Activated CD8-positive, alpha-beta T cell treated with anti-CD3 and anti-CD28 coated beads, Interleukin-2, amount 10 ng/mL, durations not matched to agents 7 days and 5 days (primary cell): ENCODE measurements around the gene FGF5. TPM values are rescaled to one million over a fixed set of nuclear protein-coding genes. Genes with fewer than 3 reads are reported as not detected.
"Not testable (repeated sequence)": the region's sequence is repeated elsewhere in the genome, so short reads cannot be mapped to it uniquely, and the experiment has no call there.

ENCODE experiments used
- ATAC-seq: fragments of 150-1000 bp; cut with Tn5 transposase; one replicate; pipeline ENCODE4 v1.10.0; 2021; ENCODE audit warnings: moderate library complexity
- CTCF ChIA-PET: fragments of 350-600 bp; sonication (Branson Sonifier 250); formaldehyde crosslinking; loops from one replicate; lab custom pipeline; 2021; ENCODE audit warnings: antibody characterized with exemption; lab: Charles Lee
- POLR2A ChIA-PET: fragments of 350-600 bp; sonication (Branson Sonifier 250); formaldehyde crosslinking; loops from one replicate; lab custom pipeline; 2021; ENCODE audit warnings: antibody characterized with exemption; lab: Charles Lee
- DNase-seq: peaks from one replicate; pipeline ENCODE4 v3.0.0-alpha.2; 2020
- H3K27ac Mint-ChIP-seq: one replicate; pipeline ENCODE4 v1.8.0; 2021; ENCODE audit warnings: mild to moderate bottlenecking, mixed read lengths
- H3K27me3 Mint-ChIP-seq: one replicate; pipeline ENCODE4 v1.8.0; 2021; ENCODE audit warnings: low read depth, mixed read lengths
- H3K36me3 Mint-ChIP-seq: one replicate; pipeline ENCODE4 v1.8.0; 2021; ENCODE audit warnings: low read depth, mixed read lengths
- H3K4me1 Mint-ChIP-seq: one replicate; pipeline ENCODE4 v1.8.0; 2021; ENCODE audit warnings: low read depth, mixed read lengths
- H3K4me3 Mint-ChIP-seq: one replicate; pipeline ENCODE4 v1.8.0; 2021; ENCODE audit warnings: mild to moderate bottlenecking, mixed read lengths
- H3K9me3 Mint-ChIP-seq: one replicate; pipeline ENCODE4 v1.8.0; 2022; ENCODE audit warnings: mixed read lengths; ENCODE audit not compliant: insufficient read depth
- total RNA-seq, 2 experiments: library from RNA; stranded (reverse); gene quantifications; one replicate each; pipeline ENCODE4 v1.2.3, GENCODE V29; 2021

Gene FGF5
- total RNA-seq, 2 experiments from 2014 or later: not detected

- H3K4me3 Mint-ChIP-seq: no peak overlapping the region
- peaks cover 71% of the 10 kb centered on the region for H3K27me3 Mint-ChIP-seq
- H3K4me1 Mint-ChIP-seq: peaks cover 24% of the 10 kb centered on the region
- no peak for DNase-seq
- ChIA-PET CTCF (interaction anchor here (1.0 kb wide), 1 partner anchor 57 kb away, joined by 3 read pairs; no protein-coding TSS in a partner anchor), POLR2A (no interaction called here)
- H3K36me3 Mint-ChIP-seq: peaks cover 4% of the 10 kb centered on the region
- ATAC-seq: no peak
- H3K27ac Mint-ChIP-seq: no peak overlapping the region
- no peaks in the 10 kb centered on the region for H3K9me3 Mint-ChIP-seq
Measured at GRCh38 chr4:80268936-80269335, 2.5 kb downstream of the FGF5 start.

- DNase-seq (no peak), ATAC-seq (no peak)
- ChIA-PET POLR2A (no interaction called here), CTCF (no interaction called here)
- H3K4me3 Mint-ChIP-seq: no peak overlapping the region
- H3K4me1 Mint-ChIP-seq: peaks cover 22% of the 10 kb centered on the region
- H3K27me3 Mint-ChIP-seq: peaks cover 57% of the 10 kb centered on the region
- H3K9me3 Mint-ChIP-seq: no peaks in the 10 kb centered on the region
- peaks cover 4% of the 10 kb centered on the region for H3K36me3 Mint-ChIP-seq
- H3K27ac Mint-ChIP-seq: no peak overlapping the region
Measured at GRCh38 chr4:80270321-80270720, 3.9 kb downstream of the FGF5 start.

- POLR2A ChIA-PET: no interaction called here
- no peak overlapping the region for H3K27ac Mint-ChIP-seq
- no peak overlapping the region for H3K4me3 Mint-ChIP-seq
- peaks cover 4% of the 10 kb centered on the region for H3K36me3 Mint-ChIP-seq
- no peak for ATAC-seq
- peaks cover 52% of the 10 kb centered on the region for H3K27me3 Mint-ChIP-seq
- no peaks in the 10 kb centered on the region for H3K9me3 Mint-ChIP-seq
- CTCF ChIA-PET: no interaction called here
- DNase-seq: no peak
- peaks cover 17% of the 10 kb centered on the region for H3K4me1 Mint-ChIP-seq
Measured at GRCh38 chr4:80270868-80271267, 4.4 kb downstream of the FGF5 start.

- ATAC-seq (no peak), DNase-seq (no peak)
- CTCF ChIA-PET: no interaction called here
- H3K27me3 Mint-ChIP-seq: peaks cover 43% of the 10 kb centered on the region
- H3K36me3 Mint-ChIP-seq: peaks cover 1% of the 10 kb centered on the region
- H3K9me3 Mint-ChIP-seq: no peaks in the 10 kb centered on the region
- POLR2A ChIA-PET: no interaction called here
- no peak overlapping the region for H3K4me3 Mint-ChIP-seq
- H3K4me1 Mint-ChIP-seq: peaks cover 8% of the 10 kb centered on the region
- no peak overlapping the region for H3K27ac Mint-ChIP-seq
Measured at GRCh38 chr4:80271801-80272200, 5.3 kb downstream of the FGF5 start.

- no peaks in the 10 kb centered on the region for H3K4me1 Mint-ChIP-seq
- ChIA-PET CTCF (no interaction called here), POLR2A (no interaction called here)
Measured at GRCh38 chr4:80276931-80277330, 10.5 kb downstream of the FGF5 start.

GRCh38 chr4:80279751-80280150 lies 13.3 kb downstream of the FGF5 start:
- DNase-seq: no peak
- ChIA-PET POLR2A (no interaction called here), CTCF (interaction anchor here (0.6 to 1.4 kb wide), 3 partner anchors 17 to 250 kb away, joined by 3 to 7 read pairs (median 3); no protein-coding TSS in a partner anchor)
- Mint-ChIP-seq H3K4me1 (no peaks in the 10 kb centered on the region), H3K4me3 (no peak overlapping the region), H3K27ac (no peak overlapping the region), H3K27me3 (peaks cover 12% of the 10 kb centered on the region), H3K9me3 (no peaks in the 10 kb centered on the region), H3K36me3 (no peaks in the 10 kb centered on the region)
- ATAC-seq: no peak

More at GRCh38 chr4:80276931-80277330, 10.5 kb downstream of the FGF5 start:
- H3K27ac Mint-ChIP-seq: no peak overlapping the region
- no peaks in the 10 kb centered on the region for H3K9me3 Mint-ChIP-seq
- no peak overlapping the region for H3K4me3 Mint-ChIP-seq
- ATAC-seq: no peak
- no peaks in the 10 kb centered on the region for H3K36me3 Mint-ChIP-seq
- no peak for DNase-seq
- peaks cover 17% of the 10 kb centered on the region for H3K27me3 Mint-ChIP-seq

- DNase-seq: no peak
- Mint-ChIP-seq H3K27me3 (peaks cover 9% of the 10 kb centered on the region), H3K4me3 (no peak overlapping the region), H3K36me3 (no peaks in the 10 kb centered on the region), H3K27ac (no peak overlapping the region), H3K9me3 (no peaks in the 10 kb centered on the region), H3K4me1 (no peaks in the 10 kb centered on the region)
- POLR2A ChIA-PET: no interaction called here
- CTCF ChIA-PET: no interaction called here
- ATAC-seq: no peak
Measured at GRCh38 chr4:80286451-80286850, 20.0 kb downstream of the FGF5 start.

- DNase-seq, POLR2A ChIA-PET, CTCF ChIA-PET, H3K36me3 Mint-ChIP-seq, H3K4me3 Mint-ChIP-seq, H3K4me1 Mint-ChIP-seq, ATAC-seq, H3K9me3 Mint-ChIP-seq, H3K27ac Mint-ChIP-seq, H3K27me3 Mint-ChIP-seq: not testable (repeated sequence)
Measured at GRCh38 chr4:80290665-80291064, 24.2 kb downstream of the FGF5 start.

- no peaks in the 10 kb centered on the region for H3K9me3 Mint-ChIP-seq
- DNase-seq (no peak), ATAC-seq (no peak)
- H3K27ac Mint-ChIP-seq: no peak overlapping the region
- H3K4me3 Mint-ChIP-seq: no peak overlapping the region
- ChIA-PET POLR2A (no interaction called here), CTCF (no interaction called here)
- no peaks in the 10 kb centered on the region for H3K4me1 Mint-ChIP-seq
- no peaks in the 10 kb centered on the region for H3K36me3 Mint-ChIP-seq
- peaks cover 2% of the 10 kb centered on the region for H3K27me3 Mint-ChIP-seq
Measured at GRCh38 chr4:80294206-80294605, 27.7 kb downstream of the FGF5 start.

GRCh38 chr4:80295336-80295735 lies 28.9 kb downstream of the FGF5 start:
- H3K36me3 Mint-ChIP-seq: no peaks in the 10 kb centered on the region
- H3K27ac Mint-ChIP-seq: no peak overlapping the region
- CTCF ChIA-PET: no interaction called here
- DNase-seq (no peak), ATAC-seq (no peak)
- H3K4me1 Mint-ChIP-seq: no peaks in the 10 kb centered on the region
- no peak overlapping the region for H3K4me3 Mint-ChIP-seq
- peaks cover 2% of the 10 kb centered on the region for H3K27me3 Mint-ChIP-seq
- POLR2A ChIA-PET: no interaction called here
- no peaks in the 10 kb centered on the region for H3K9me3 Mint-ChIP-seq

GRCh38 chr4:80295826-80296225 lies 29.4 kb downstream of the FGF5 start:
- ChIA-PET CTCF (no interaction called here), POLR2A (no interaction called here)
- Mint-ChIP-seq H3K9me3 (no peaks in the 10 kb centered on the region), H3K36me3 (no peaks in the 10 kb centered on the region), H3K27ac (no peak overlapping the region), H3K4me1 (no peaks in the 10 kb centered on the region), H3K4me3 (no peak overlapping the region), H3K27me3 (peaks cover 2% of the 10 kb centered on the region)
- ATAC-seq: no peak
- no peak for DNase-seq

- no peaks in the 10 kb centered on the region for H3K4me1 Mint-ChIP-seq
- no peak for ATAC-seq
- H3K27ac Mint-ChIP-seq: no peak overlapping the region
- no peaks in the 10 kb centered on the region for H3K9me3 Mint-ChIP-seq
- no peak for DNase-seq
- ChIA-PET CTCF (no interaction called here), POLR2A (no interaction called here)
- H3K36me3 Mint-ChIP-seq: no peaks in the 10 kb centered on the region
- H3K4me3 Mint-ChIP-seq: no peak overlapping the region
- H3K27me3 Mint-ChIP-seq: peaks cover 7% of the 10 kb centered on the region
Measured at GRCh38 chr4:80301884-80302283, 35.4 kb downstream of the FGF5 start.

- H3K27ac Mint-ChIP-seq: no peak overlapping the region
- DNase-seq (no peak), ATAC-seq (no peak)
- no peak overlapping the region for H3K4me3 Mint-ChIP-seq
- H3K9me3 Mint-ChIP-seq: no peaks in the 10 kb centered on the region
- H3K36me3 Mint-ChIP-seq: no peaks in the 10 kb centered on the region
- ChIA-PET POLR2A (no interaction called here), CTCF (no interaction called here)
- peaks cover 11% of the 10 kb centered on the region for H3K27me3 Mint-ChIP-seq
- no peaks in the 10 kb centered on the region for H3K4me1 Mint-ChIP-seq
Measured at GRCh38 chr4:80302616-80303223, 36.3 kb downstream of the FGF5 start.
